KMS-11 (cell line): ENCODE results near the gene TUT4.

Experiments
- H2AFZ ChIP-seq: fragments of 200-600 bp; sonication (generic); 2 replicates; pipeline ENCODE4 v1.6.1; 2016; ENCODE audit warnings: antibody characterized with exemption, mixed run types, low read depth
- H3K27ac ChIP-seq: fragments of 200-600 bp; sonication (generic); 2 replicates; pipeline ENCODE4 v1.6.1; 2016; ENCODE audit warnings: mild to moderate bottlenecking, mixed run types
- H3K27me3 ChIP-seq: fragments of 200-600 bp; sonication (generic); 2 replicates; pipeline ENCODE4 v1.6.1; 2017; ENCODE audit warnings: mild to moderate bottlenecking, low read depth, mixed run types, moderate library complexity; ENCODE audit not compliant: insufficient read depth
- H3K36me3 ChIP-seq: fragments of 200-600 bp; sonication (generic); 2 replicates; pipeline ENCODE4 v1.6.1; 2017; ENCODE audit warnings: mild to moderate bottlenecking, mixed run types; ENCODE audit not compliant: insufficient read depth
- H3K4me1 ChIP-seq: fragments of 200-600 bp; sonication (generic); 2 replicates; pipeline ENCODE4 v1.6.1; 2016; ENCODE audit warnings: mild to moderate bottlenecking, low read depth, mixed run types; ENCODE audit not compliant: poor library complexity, severe bottlenecking
- H3K4me2 ChIP-seq: fragments of 200-600 bp; sonication (generic); 2 replicates; pipeline ENCODE4 v1.7.0; 2016; ENCODE audit warnings: mild to moderate bottlenecking, mixed run types
- H3K4me3 ChIP-seq: fragments of 200-600 bp; sonication (generic); IDR thresholded peaks from 2 replicates; pipeline ENCODE4 v1.6.1; 2017; ENCODE audit warnings: low read depth, low read length, mixed read lengths; ENCODE audit not compliant: insufficient read depth
- H3K79me2 ChIP-seq: fragments of 200-600 bp; sonication (generic); 2 replicates; pipeline ENCODE4 v1.6.1; 2016; ENCODE audit warnings: low read depth, mixed run types; ENCODE audit not compliant: insufficient read depth
- H3K9ac ChIP-seq: fragments of 200-600 bp; sonication (generic); 2 replicates; pipeline ENCODE4 v1.6.1; 2016; ENCODE audit warnings: mild to moderate bottlenecking, mixed run types
- H4K20me1 ChIP-seq: fragments of 200-600 bp; sonication (generic); 2 replicates; pipeline ENCODE4 v1.6.1; 2016; ENCODE audit warnings: mild to moderate bottlenecking, mixed run types; ENCODE audit not compliant: insufficient read depth
- CTCF ChIP-seq: fragments of 200-600 bp; sonication (generic); conservative IDR thresholded peaks from 2 replicates; pipeline ENCODE4 v1.6.1; 2017; ENCODE audit warnings: low read depth, mild to moderate bottlenecking, antibody characterized with exemption, low read length, moderate library complexity, mixed read lengths

The TUT4 gene

DNA sequence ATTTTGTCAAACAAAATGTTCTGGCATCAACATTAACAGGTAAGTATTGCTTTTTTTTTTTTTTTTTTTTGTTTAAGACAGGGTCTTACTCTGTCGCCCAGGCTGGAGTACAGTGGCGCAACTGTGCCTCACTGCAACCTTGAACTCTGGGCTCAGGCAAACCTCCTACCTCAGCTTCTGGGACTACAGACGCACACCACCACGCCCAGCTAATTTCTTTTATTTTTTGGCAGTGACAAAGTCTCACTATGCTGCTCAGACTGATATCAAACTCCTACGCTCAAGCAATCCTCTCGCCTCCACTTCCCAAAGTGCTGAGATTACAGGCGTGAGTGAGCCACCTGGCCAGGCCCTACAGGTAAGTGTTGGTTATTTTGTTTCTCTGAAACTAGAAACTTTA is 2.4 kb downstream of the TUT4 start:
- Histone ChIP-seq H3K79me2 (peaks cover 68% of the 10 kb centered on the region), H3K36me3 (no peaks in the 10 kb centered on the region), H3K4me1 (peaks cover 25% of the 10 kb centered on the region), H3K9ac (peak overlapping the region; percentile 87; the same call in 1 of the 2 replicates), H3K4me2 (peak overlapping the region; percentile 87), H4K20me1 (0 out of 2 replicates have a peak, but pooled peaks cover 6% of the 10 kb centered on the region), H3K27me3 (no peaks in the 10 kb centered on the region), H3K4me3 (no peak overlapping the region), H2AFZ (no peak overlapping the region), H3K27ac (peak overlapping the region; percentile 94; the same call in 1 of the 2 replicates)
- TF ChIP-seq CTCF, result no peak

DNA sequence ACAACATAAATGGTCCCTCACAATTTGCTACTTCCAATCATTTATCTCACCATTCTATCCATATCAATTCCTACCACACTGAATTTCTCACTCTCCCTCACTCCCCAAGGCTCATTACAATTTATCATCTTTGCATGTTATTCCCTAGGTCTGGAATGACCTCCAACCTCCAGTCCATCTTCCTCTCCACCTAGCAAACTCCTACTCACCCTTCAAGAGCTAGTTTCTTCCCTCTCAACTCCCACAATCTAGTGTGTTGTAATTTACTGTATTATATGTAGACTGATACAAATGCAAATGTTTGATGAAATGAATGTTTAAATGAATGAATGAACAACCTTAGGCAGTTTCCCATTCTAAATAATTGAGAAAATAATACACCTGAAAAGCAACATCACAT is 3.6 kb downstream of the TUT4 start:
- Histone ChIP-seq H4K20me1 (0 out of 2 replicates have a peak, but pooled peaks cover 6% of the 10 kb centered on the region), H3K4me3 (no peak overlapping the region), H3K4me2 (peak overlapping the region; percentile 87; the same call in 1 of the 2 replicates), H3K36me3 (no peaks in the 10 kb centered on the region), H3K27ac (no peak overlapping the region), H3K79me2 (peaks cover 79% of the 10 kb centered on the region), H3K9ac (no peak overlapping the region), H3K4me1 (peaks cover 23% of the 10 kb centered on the region), H2AFZ (no peak overlapping the region), H3K27me3 (no peaks in the 10 kb centered on the region)
- TF ChIP-seq CTCF, result no peak

- no peak overlapping the region for H3K27ac ChIP-seq
- H3K79me2 ChIP-seq, result peaks cover 97% of the 10 kb centered on the region
- H3K27me3 ChIP-seq, result no peaks in the 10 kb centered on the region
- H4K20me1 ChIP-seq, result 0 out of 2 replicates have a peak, but pooled peaks cover 6% of the 10 kb centered on the region
- H2AFZ ChIP-seq, result no peak overlapping the region
- H3K4me3 ChIP-seq, result no peak overlapping the region
- peaks cover 20% of the 10 kb centered on the region for H3K4me1 ChIP-seq
- no peak overlapping the region for H3K9ac ChIP-seq
- TF ChIP-seq CTCF, result no peak
- H3K4me2 ChIP-seq, result no peak overlapping the region
- no peaks in the 10 kb centered on the region for H3K36me3 ChIP-seq
These were observed 6.0 kb downstream of the TUT4 start for GRCh38 chr1:52546852-52547251.

- Histone ChIP-seq H3K79me2 (peaks cover 97% of the 10 kb centered on the region), H3K4me3 (no peak overlapping the region), H3K9ac (no peak overlapping the region), H3K36me3 (no peaks in the 10 kb centered on the region), H3K27ac (no peak overlapping the region), H3K4me2 (no peak overlapping the region), H3K27me3 (no peaks in the 10 kb centered on the region), H4K20me1 (no peaks in the 10 kb centered on the region), H2AFZ (no peak overlapping the region), H3K4me1 (peaks cover 7% of the 10 kb centered on the region)
- no peak for TF ChIP-seq CTCF
These were observed 8.0 kb downstream of the TUT4 start for GRCh38 chr1:52544665-52545525.
